HepG2 (cell line): ENCODE results near the gene WDR54. TPM values are rescaled to one million over a fixed set of nuclear protein-coding genes. Genes with fewer than 3 reads are reported as not detected.

ENCODE experiments used
- ARNT2 ChIP-seq: sonication (generic); formaldehyde crosslinking; IDR thresholded peaks from 2 replicates; pipeline ENCODE4 v1.8.0; 2022; ENCODE audit warnings: mild to moderate bottlenecking, low read depth, missing genetic modification reagents, moderate library complexity
- ETV6 ChIP-seq: sonication (generic); formaldehyde crosslinking; conservative IDR thresholded peaks from 2 replicates; pipeline ENCODE4 v1.4.0; 2020; ENCODE audit warnings: missing genetic modification reagents
- NFATC3 ChIP-seq: sonication (generic); formaldehyde crosslinking; IDR thresholded peaks from 2 replicates; pipeline ENCODE4 v1.5.1; 2020; ENCODE audit warnings: mild to moderate bottlenecking, missing genetic modification reagents
- PAWR ChIP-seq: sonication (generic); formaldehyde crosslinking; IDR thresholded peaks from 2 replicates; pipeline ENCODE4 v1.4.0; 2020; ENCODE audit warnings: missing genetic modification reagents, mild to moderate bottlenecking, borderline replicate concordance
- PHF8 ChIP-seq: sonication (generic); formaldehyde crosslinking; IDR thresholded peaks from 2 replicates; pipeline ENCODE4 v1.5.0; 2020; ENCODE audit warnings: missing genetic modification reagents
- SOX13 ChIP-seq, 3 experiments: fragments of 450-650 bp in 1 of 3; sonication (generic) in 1 of 3; formaldehyde crosslinking in 1 of 3; IDR thresholded peaks in 2 of 3; conservative IDR thresholded peaks in 1 of 3; 2 replicates each; pipeline versions ENCODE4 v1.5.0 to v1.6.1; 2016 to 2020; ENCODE audit warnings: antibody characterized with exemption in 1 of 3, mild to moderate bottlenecking in 1 of 3, missing compliant biosample characterization in 1 of 3, missing genetic modification reagents in 1 of 3, moderate library complexity in 1 of 3
- TAF1 ChIP-seq: sonication (generic); formaldehyde crosslinking; IDR thresholded peaks from 2 replicates; pipeline ENCODE4 v1.4.0; 2020; ENCODE audit warnings: missing genetic modification reagents
- ZC3H4 ChIP-seq: sonication (generic); formaldehyde crosslinking; IDR thresholded peaks from 2 replicates; pipeline ENCODE4 v1.4.0; 2020; ENCODE audit warnings: missing genetic modification reagents, borderline replicate concordance
- ZNF136 ChIP-seq: sonication (generic); formaldehyde crosslinking; IDR thresholded peaks from 2 replicates; pipeline ENCODE4 v1.8.1; 2022; ENCODE audit warnings: low read depth, mild to moderate bottlenecking, moderate library complexity, missing genetic modification reagents
- ZNF33B ChIP-seq: sonication (generic); formaldehyde crosslinking; IDR thresholded peaks from 2 replicates; pipeline ENCODE4 v1.5.1; 2020; ENCODE audit warnings: mild to moderate bottlenecking, missing genetic modification reagents
- ZNF552 ChIP-seq: sonication (generic); formaldehyde crosslinking; IDR thresholded peaks from 2 replicates; pipeline ENCODE4 v1.9.0; 2022; ENCODE audit warnings: missing genetic modification reagents, mild to moderate bottlenecking, borderline replicate concordance
- ZSCAN21 ChIP-seq: sonication (generic); formaldehyde crosslinking; IDR thresholded peaks from 2 replicates; pipeline ENCODE4 v1.8.0; 2022; ENCODE audit warnings: mild to moderate bottlenecking, missing genetic modification reagents, moderate library complexity, borderline replicate concordance
- polyA plus RNA-seq, 8 experiments: library from polyadenylated mRNA; depleted of rRNA in 3 of 8; stranded (reverse) in 7 of 8; unstranded in 1 of 8; fragments of >200 nt; fragmentation: Illumina TruSeq in 4 of 8; extraction: Trizol in 4 of 8; gene quantifications; 2 replicates each; pipeline versions ENCODE4 v1.2.1 to v1.2.3, GENCODE V29; 2011 to 2016; ENCODE audit warnings: low read depth in 4 of 8, missing spikeins in 1 of 8, mixed read lengths in 1 of 8; ENCODE audit not compliant: insufficient read depth in 1 of 8
- total RNA-seq, 5 experiments: library from RNA; depleted of rRNA; stranded (reverse); fragments of >200 nt; fragmentation: Illumina TruSeq; extraction: Trizol; gene quantifications; 2 replicates each; pipeline ENCODE4 v1.2.3, GENCODE V29; 2016; ENCODE audit warnings: low read depth in 1 of 5
- TF ChIP-seq, protein P1 (sequence below): sonication (generic); formaldehyde crosslinking; IDR thresholded peaks from 2 replicates; pipeline ENCODE4 v1.4.0; 2020; ENCODE audit warnings: missing genetic modification reagents
- TF ChIP-seq, protein P2 (sequence below): IDR thresholded peaks from 2 replicates; pipeline ENCODE4 v1.6.1; 2016; ENCODE audit warnings: low read depth
- TF ChIP-seq, protein P3 (sequence below): sonication (generic); formaldehyde crosslinking; IDR thresholded peaks from 2 replicates; pipeline ENCODE4 v1.8.1; 2023; ENCODE audit warnings: mild to moderate bottlenecking, missing genetic modification reagents
- TF ChIP-seq, protein P4 (sequence below): IDR thresholded peaks from 2 replicates; pipeline ENCODE4 v1.6.1; 2016; ENCODE audit warnings: low read depth, missing genetic modification reagents, missing compliant biosample characterization

WDR54 gene
- total and polyA plus RNA-seq, 2 of the 13 experiments (the other 11 are each of a cell fraction or from before 2014, with no cell fraction given), result 2.0 to 17.3 TPM

DNA sequence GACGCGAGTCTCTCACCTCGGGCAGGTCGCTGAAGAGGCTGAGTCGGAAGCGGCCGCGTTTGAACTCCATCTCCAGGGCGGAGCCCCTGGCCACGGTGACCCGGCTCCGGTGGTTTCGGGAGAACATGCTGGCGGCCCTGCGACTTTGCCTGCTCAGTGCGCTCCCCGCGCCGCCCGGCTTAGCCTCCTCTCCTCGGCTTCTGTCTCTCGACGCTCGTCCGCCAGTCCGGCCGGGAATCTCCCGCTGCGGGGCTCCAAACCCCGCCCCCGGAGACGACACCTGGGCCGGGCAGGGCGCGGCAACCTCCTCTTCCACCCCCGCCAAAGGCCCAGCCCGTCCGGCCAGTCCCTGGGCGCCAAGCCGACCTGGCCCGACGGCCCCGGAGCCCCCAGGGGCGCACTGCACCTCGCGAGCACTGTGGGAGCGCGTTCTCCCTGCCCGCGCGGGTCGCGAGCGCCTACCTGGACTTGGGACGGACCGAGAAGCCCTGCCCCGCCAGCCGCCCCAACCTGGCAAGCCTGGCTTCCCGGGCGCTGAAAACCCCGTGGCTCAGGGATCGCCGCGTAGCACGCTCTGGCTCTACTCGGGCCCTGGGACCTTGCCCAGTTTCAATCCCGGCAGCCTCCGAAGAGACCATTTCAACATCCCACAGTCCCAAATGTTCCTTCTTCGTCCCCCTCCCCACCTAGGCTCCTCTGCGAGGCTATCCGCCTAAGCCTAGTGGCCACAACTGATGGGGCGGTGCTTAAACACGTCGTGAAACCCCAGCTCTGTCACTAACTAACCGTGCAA, 20.4 kb downstream of the WDR54 start, which contains the start of gene RTKN (continued):
- TF ChIP-seq, protein P1, sequence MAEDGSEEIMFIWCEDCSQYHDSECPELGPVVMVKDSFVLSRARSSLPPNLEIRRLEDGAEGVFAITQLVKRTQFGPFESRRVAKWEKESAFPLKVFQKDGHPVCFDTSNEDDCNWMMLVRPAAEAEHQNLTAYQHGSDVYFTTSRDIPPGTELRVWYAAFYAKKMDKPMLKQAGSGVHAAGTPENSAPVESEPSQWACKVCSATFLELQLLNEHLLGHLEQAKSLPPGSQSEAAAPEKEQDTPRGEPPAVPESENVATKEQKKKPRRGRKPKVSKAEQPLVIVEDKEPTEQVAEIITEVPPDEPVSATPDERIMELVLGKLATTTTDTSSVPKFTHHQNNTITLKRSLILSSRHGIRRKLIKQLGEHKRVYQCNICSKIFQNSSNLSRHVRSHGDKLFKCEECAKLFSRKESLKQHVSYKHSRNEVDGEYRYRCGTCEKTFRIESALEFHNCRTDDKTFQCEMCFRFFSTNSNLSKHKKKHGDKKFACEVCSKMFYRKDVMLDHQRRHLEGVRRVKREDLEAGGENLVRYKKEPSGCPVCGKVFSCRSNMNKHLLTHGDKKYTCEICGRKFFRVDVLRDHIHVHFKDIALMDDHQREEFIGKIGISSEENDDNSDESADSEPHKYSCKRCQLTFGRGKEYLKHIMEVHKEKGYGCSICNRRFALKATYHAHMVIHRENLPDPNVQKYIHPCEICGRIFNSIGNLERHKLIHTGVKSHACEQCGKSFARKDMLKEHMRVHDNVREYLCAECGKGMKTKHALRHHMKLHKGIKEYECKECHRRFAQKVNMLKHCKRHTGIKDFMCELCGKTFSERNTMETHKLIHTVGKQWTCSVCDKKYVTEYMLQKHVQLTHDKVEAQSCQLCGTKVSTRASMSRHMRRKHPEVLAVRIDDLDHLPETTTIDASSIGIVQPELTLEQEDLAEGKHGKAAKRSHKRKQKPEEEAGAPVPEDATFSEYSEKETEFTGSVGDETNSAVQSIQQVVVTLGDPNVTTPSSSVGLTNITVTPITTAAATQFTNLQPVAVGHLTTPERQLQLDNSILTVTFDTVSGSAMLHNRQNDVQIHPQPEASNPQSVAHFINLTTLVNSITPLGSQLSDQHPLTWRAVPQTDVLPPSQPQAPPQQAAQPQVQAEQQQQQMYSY, result peak; percentile 65
- TF ChIP-seq PHF8 (peak; percentile 82), ARNT2 (CRISPR knock-in tag) (peak; percentile 86), ZNF136 (peak; percentile 93; the same call in 1 of the 2 replicates), ETV6 (CRISPR knock-in tag) (peak; percentile 51; the same call in 1 of the 2 replicates), PAWR (peak; percentile 91; the same call in 1 of the 2 replicates), ZNF33B (peak; percentile 72; the same call in 1 of the 2 replicates), ZSCAN21 (peak; percentile 88), ZNF552 (CRISPR knock-in tag) (peak; percentile 84; the same call in 1 of the 2 replicates), ZC3H4 (CRISPR knock-in tag) (peak; percentile 95; the same call in 1 of the 2 replicates), NFATC3 (CRISPR knock-in tag) (peak; percentile 64; the same call in 1 of the 2 replicates), SOX13 (IDR thresholded peaks at IDR 0.05) (no peak; the same call in 1 of the 2 replicates), SOX13 (CRISPR knock-in tag; conservative IDR thresholded peaks at IDR 0.05 in 1 of 2, IDR thresholded peaks at IDR 0.05 in 1 of 2) (peak in 1 of 2 experiments; percentile 46; a peak in 1 of 4 replicates), TAF1 (CRISPR knock-in tag) (peak; percentile 88)
- TF ChIP-seq, protein P2, sequence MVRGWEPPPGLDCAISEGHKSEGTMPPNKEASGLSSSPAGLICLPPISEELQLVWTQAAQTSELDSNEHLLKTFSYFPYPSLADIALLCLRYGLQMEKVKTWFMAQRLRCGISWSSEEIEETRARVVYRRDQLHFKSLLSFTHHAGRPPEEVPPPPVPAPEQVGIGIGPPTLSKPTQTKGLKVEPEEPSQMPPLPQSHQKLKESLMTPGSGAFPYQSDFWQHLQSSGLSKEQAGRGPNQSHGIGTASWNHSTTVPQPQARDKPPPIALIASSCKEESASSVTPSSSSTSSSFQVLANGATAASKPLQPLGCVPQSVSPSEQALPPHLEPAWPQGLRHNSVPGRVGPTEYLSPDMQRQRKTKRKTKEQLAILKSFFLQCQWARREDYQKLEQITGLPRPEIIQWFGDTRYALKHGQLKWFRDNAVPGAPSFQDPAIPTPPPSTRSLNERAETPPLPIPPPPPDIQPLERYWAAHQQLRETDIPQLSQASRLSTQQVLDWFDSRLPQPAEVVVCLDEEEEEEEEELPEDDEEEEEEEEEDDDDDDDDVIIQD (CRISPR knock-in tag), result no peak
- TF ChIP-seq, protein P3, sequence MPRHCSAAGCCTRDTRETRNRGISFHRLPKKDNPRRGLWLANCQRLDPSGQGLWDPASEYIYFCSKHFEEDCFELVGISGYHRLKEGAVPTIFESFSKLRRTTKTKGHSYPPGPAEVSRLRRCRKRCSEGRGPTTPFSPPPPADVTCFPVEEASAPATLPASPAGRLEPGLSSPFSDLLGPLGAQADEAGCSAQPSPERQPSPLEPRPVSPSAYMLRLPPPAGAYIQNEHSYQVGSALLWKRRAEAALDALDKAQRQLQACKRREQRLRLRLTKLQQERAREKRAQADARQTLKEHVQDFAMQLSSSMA, result no peak; the same call in 1 of the 2 replicates
- TF ChIP-seq, protein P4, sequence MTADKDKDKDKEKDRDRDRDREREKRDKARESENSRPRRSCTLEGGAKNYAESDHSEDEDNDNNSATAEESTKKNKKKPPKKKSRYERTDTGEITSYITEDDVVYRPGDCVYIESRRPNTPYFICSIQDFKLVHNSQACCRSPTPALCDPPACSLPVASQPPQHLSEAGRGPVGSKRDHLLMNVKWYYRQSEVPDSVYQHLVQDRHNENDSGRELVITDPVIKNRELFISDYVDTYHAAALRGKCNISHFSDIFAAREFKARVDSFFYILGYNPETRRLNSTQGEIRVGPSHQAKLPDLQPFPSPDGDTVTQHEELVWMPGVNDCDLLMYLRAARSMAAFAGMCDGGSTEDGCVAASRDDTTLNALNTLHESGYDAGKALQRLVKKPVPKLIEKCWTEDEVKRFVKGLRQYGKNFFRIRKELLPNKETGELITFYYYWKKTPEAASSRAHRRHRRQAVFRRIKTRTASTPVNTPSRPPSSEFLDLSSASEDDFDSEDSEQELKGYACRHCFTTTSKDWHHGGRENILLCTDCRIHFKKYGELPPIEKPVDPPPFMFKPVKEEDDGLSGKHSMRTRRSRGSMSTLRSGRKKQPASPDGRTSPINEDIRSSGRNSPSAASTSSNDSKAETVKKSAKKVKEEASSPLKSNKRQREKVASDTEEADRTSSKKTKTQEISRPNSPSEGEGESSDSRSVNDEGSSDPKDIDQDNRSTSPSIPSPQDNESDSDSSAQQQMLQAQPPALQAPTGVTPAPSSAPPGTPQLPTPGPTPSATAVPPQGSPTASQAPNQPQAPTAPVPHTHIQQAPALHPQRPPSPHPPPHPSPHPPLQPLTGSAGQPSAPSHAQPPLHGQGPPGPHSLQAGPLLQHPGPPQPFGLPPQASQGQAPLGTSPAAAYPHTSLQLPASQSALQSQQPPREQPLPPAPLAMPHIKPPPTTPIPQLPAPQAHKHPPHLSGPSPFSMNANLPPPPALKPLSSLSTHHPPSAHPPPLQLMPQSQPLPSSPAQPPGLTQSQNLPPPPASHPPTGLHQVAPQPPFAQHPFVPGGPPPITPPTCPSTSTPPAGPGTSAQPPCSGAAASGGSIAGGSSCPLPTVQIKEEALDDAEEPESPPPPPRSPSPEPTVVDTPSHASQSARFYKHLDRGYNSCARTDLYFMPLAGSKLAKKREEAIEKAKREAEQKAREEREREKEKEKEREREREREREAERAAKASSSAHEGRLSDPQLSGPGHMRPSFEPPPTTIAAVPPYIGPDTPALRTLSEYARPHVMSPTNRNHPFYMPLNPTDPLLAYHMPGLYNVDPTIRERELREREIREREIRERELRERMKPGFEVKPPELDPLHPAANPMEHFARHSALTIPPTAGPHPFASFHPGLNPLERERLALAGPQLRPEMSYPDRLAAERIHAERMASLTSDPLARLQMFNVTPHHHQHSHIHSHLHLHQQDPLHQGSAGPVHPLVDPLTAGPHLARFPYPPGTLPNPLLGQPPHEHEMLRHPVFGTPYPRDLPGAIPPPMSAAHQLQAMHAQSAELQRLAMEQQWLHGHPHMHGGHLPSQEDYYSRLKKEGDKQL (CRISPR knock-in tag), result no peak
